Gastroesophageal sphincter (tissue), 3 donors: ENCODE data around the gene LTO1.

ENCODE experiments used
- POLR2AphosphoS5 ChIP-seq: sonication (generic); formaldehyde crosslinking; IDR thresholded peaks from one replicate; pipeline ENCODE4 v1.6.1; 2017; ENCODE audit warnings: antibody characterized with exemption
- TF ChIP-seq, protein P1 (sequence below), 4 experiments: fragments of 200-600 bp in 2 of 4; fragments of 450-650 bp in 2 of 4; sonication (generic) in 1 of 4; IDR thresholded peaks; one replicate each; pipeline ENCODE4 v1.5.1; 2017 to 2019; ENCODE audit warnings: antibody characterized with exemption in 4 of 4, mild to moderate bottlenecking in 2 of 4, moderate library complexity in 2 of 4

DNA sequence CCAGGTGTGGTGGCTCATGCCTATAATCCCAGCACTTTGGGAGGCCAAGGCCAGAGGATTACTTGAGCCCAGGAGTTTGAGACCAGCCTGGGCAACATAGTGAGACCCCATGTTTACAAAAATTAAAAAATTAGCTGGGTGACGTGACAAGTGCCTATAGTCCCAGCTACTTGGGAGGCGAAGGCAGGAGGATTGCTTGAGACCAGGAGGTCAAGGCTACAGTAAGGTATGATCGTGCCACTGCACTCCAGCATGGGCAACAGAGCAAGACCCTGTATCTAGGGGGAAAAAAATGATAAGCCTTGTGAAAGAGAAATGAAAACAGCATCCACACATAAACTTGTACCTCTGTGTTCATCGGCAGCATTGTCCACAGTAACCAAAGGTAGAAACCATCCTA is 42.3 kb downstream of the LTO1 start:
- TF ChIP-seq, protein P1, sequence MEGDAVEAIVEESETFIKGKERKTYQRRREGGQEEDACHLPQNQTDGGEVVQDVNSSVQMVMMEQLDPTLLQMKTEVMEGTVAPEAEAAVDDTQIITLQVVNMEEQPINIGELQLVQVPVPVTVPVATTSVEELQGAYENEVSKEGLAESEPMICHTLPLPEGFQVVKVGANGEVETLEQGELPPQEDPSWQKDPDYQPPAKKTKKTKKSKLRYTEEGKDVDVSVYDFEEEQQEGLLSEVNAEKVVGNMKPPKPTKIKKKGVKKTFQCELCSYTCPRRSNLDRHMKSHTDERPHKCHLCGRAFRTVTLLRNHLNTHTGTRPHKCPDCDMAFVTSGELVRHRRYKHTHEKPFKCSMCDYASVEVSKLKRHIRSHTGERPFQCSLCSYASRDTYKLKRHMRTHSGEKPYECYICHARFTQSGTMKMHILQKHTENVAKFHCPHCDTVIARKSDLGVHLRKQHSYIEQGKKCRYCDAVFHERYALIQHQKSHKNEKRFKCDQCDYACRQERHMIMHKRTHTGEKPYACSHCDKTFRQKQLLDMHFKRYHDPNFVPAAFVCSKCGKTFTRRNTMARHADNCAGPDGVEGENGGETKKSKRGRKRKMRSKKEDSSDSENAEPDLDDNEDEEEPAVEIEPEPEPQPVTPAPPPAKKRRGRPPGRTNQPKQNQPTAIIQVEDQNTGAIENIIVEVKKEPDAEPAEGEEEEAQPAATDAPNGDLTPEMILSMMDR (IDR thresholded peaks at IDR 0.05): no peak
- no peak for TF ChIP-seq POLR2AphosphoS5
